G401.6 (cell line): Measurements from ENCODE around the gene TIMM10.
A peak's percentile ranks its signal among the peaks of the same experiment; 100 is the strongest.

Experiments
- FAIRE-seq: peaks from 2 replicates; lab custom pipeline; 2012; peaks lifted over from hg19 to GRCh38; lab: Jason Lieb, UNC

TIMM10 gene

GRCh38 chr11:57530596-57531507, at the start of gene TIMM10:
Gene TIMM10 (minus strand): TSS chr11:57530754. CDS start chr11:57530189, 565 bp downstream.
- peak; percentile 99 for FAIRE-seq

- no peak for FAIRE-seq
These were observed 43.5 kb upstream of the TIMM10 start for GRCh38 chr11:57574061-57574460.

- no peak for FAIRE-seq
These were observed 41.1 kb upstream of the TIMM10 start for GRCh38 chr11:57571606-57572005.

- FAIRE-seq = no peak
These were observed 37.8 kb upstream of the TIMM10 start for GRCh38 chr11:57568330-57568766.

GRCh38 chr11:57567515-57568329, 37.2 kb upstream of the TIMM10 start, which contains the start of gene UBE2L6:
Gene UBE2L6 (minus strand): TSS chr11:57567672. CDS start chr11:57567611, 61 bp downstream.
- FAIRE-seq = no peak

- no peak for FAIRE-seq
These were observed 36.5 kb upstream of the TIMM10 start for GRCh38 chr11:57566905-57567514.

- no peak for FAIRE-seq
These were observed 35.7 kb upstream of the TIMM10 start for GRCh38 chr11:57566005-57566904.

- FAIRE-seq = peak; percentile 90
These were observed 32.0 kb upstream of the TIMM10 start for GRCh38 chr11:57562596-57562995.

GRCh38 chr11:57560146-57560545, 29.6 kb upstream of the TIMM10 start:
- no peak for FAIRE-seq

- FAIRE-seq = no peak
These were observed 25.5 kb upstream of the TIMM10 start for GRCh38 chr11:57556041-57556440.

- no peak for FAIRE-seq
These were observed 24.8 kb upstream of the TIMM10 start for GRCh38 chr11:57555393-57555792.

GRCh38 chr11:57552479-57552878, 21.9 kb upstream of the TIMM10 start:
- no peak for FAIRE-seq

GRCh38 chr11:57551941-57552340, 21.4 kb upstream of the TIMM10 start:
- no peak for FAIRE-seq

GRCh38 chr11:57549983-57550382, 19.4 kb upstream of the TIMM10 start:
- no peak for FAIRE-seq

- no peak for FAIRE-seq
These were observed 17.4 kb upstream of the TIMM10 start for GRCh38 chr11:57547854-57548377.

GRCh38 chr11:57546869-57547475, 16.4 kb upstream of the TIMM10 start:
- FAIRE-seq = no peak

GRCh38 chr11:57546451-57546850, 15.9 kb upstream of the TIMM10 start:
- no peak for FAIRE-seq

GRCh38 chr11:57545883-57546282, 15.3 kb upstream of the TIMM10 start:
- no peak for FAIRE-seq

- FAIRE-seq = no peak
These were observed 14.0 kb upstream of the TIMM10 start for GRCh38 chr11:57544566-57544965.

- FAIRE-seq = no peak
These were observed 13.0 kb upstream of the TIMM10 start for GRCh38 chr11:57543593-57543992.

GRCh38 chr11:57542582-57542981, 12.0 kb upstream of the TIMM10 start:
- no peak for FAIRE-seq
